ENCODE data around the gene PTGS1. TPM values are rescaled to one million over a fixed set of nuclear protein-coding genes. Genes with fewer than 3 reads are reported as not detected.

The PTGS1 gene
- total and polyA plus RNA-seq, 4 donors = 2.9 to 12.8 (median 5.0) TPM

DNA sequence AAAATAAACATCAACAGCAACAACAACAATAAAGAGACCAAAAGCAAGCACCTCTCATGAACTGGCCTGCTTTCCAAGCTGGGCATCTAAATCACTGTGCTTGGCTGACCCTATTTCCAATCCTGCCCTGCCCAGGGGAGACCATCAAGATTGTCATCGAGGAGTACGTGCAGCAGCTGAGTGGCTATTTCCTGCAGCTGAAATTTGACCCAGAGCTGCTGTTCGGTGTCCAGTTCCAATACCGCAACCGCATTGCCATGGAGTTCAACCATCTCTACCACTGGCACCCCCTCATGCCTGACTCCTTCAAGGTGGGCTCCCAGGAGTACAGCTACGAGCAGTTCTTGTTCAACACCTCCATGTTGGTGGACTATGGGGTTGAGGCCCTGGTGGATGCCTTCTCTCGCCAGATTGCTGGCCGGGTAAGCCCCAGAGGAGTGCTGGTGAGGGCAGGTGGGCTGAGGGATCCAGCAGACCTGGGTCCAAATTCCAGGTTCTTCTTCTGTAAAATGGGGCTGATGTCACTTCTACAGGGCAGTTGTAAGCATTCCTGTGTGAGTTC, 15.6 kb downstream of the PTGS1 start:
- TF ChIP-seq CTCF (IDR thresholded peaks at IDR 0.05; ENCODE audit: control extremely low read depth, extremely low read depth) = no peak
- WGBS, 2 donors = 94 to 96% methylated on average over 8 of the region's 8 CpGs
- no peak overlapping the region for H3K9ac ChIP-seq (ENCODE audit: insufficient read depth in 1 of 2, low read length in 2 of 2)

DNA sequence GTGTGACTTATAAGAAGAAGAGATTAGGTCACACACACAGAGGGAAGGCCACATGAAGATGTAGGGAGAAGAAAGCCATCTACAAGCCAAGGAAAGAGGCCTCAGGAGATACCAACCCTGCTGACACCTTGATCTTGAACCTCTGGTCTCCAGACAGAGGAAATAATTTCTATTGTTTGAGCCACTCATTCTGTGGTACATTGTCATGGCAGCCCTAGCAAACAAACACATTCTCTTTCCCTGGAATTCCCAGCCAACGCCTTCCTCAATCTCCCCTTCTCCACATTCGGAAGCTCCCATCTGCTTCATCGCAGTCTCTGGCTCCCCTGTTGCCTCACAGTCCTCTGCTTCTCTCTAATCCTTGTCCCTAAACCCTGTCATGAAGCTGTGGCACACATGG, 16.7 kb downstream of the PTGS1 start:
- no peaks in the 10 kb centered on the region for H3K36me3 ChIP-seq (ENCODE audit: control insufficient read depth in 4 of 4, insufficient read depth in 4 of 4, low read length in 4 of 4)
- H3K27ac ChIP-seq (ENCODE audit: low read depth in 1 of 2, low read length in 1 of 2) = no peak overlapping the region
- no peak overlapping the region for H3K4me3 ChIP-seq
- no peaks in the 10 kb centered on the region for H3K9me3 ChIP-seq (ENCODE audit: control insufficient read depth in 4 of 4, insufficient read depth in 3 of 4, low read length in 3 of 4)
- ATAC-seq (ENCODE audit: insufficient read depth, low FRiP score) (no peak), DNase-seq (no peak)
- H3K9ac ChIP-seq (ENCODE audit: insufficient read depth in 1 of 2, low read length in 2 of 2) = no peak overlapping the region
- 88 to 91% methylated on average over 3 of the region's 3 CpGs for WGBS, 2 donors
- H3K27me3 ChIP-seq (ENCODE audit: control insufficient read depth in 3 of 3, insufficient read depth in 3 of 3, low read length in 2 of 3) = no peaks in the 10 kb centered on the region
- no peaks in the 10 kb centered on the region for H3K4me1 ChIP-seq (ENCODE audit: control insufficient read depth in 5 of 5, insufficient read depth in 5 of 5, low read length in 5 of 5)
- TF ChIP-seq CTCF (IDR thresholded peaks at IDR 0.05; ENCODE audit: control extremely low read depth, extremely low read depth) = no peak

More for the DNA sequence above, 15.6 kb downstream of the PTGS1 start:
- Histone ChIP-seq H3K36me3 (ENCODE audit: control insufficient read depth in 4 of 4, insufficient read depth in 4 of 4, low read length in 4 of 4) (peaks cover 0 to 2% (median 0%) of the 10 kb centered on the region in 4 donors), H3K27me3 (ENCODE audit: control insufficient read depth in 3 of 3, insufficient read depth in 3 of 3, low read length in 2 of 3) (no peaks in the 10 kb centered on the region), H3K9me3 (ENCODE audit: control insufficient read depth in 4 of 4, insufficient read depth in 3 of 4, low read length in 3 of 4) (no peaks in the 10 kb centered on the region), H3K4me3 (no peak overlapping the region), H3K27ac (ENCODE audit: low read depth in 1 of 2, low read length in 1 of 2) (no peak overlapping the region), H3K4me1 (ENCODE audit: control insufficient read depth in 5 of 5, insufficient read depth in 5 of 5, low read length in 5 of 5) (no peaks in the 10 kb centered on the region)
- ATAC-seq (ENCODE audit: insufficient read depth, low FRiP score) (no peak), DNase-seq (no peak)

DNA sequence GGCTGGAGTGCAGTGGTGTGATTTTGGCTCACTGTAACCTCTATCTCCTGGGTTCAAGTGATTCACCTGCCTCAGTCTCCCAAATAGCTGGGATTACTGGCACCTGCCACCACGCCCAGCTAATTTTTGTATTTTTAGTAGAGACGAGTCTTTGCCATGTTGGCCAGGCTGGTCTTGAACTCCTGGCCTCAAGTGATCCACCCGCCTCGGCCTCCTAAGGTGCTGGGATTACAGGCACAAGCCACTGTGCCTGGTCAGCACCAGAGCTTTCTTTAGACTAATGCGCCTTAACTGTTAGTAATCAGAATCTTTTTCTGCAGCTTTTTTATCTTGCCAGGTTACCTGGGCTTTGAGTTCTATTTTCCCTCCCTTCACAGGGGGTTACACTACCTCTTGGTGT, 18.4 kb downstream of the PTGS1 start:
- no peaks in the 10 kb centered on the region for H3K36me3 ChIP-seq (ENCODE audit: control insufficient read depth in 4 of 4, insufficient read depth in 4 of 4, low read length in 4 of 4)
- no peaks in the 10 kb centered on the region for H3K27me3 ChIP-seq (ENCODE audit: control insufficient read depth in 3 of 3, insufficient read depth in 3 of 3, low read length in 2 of 3)
- DNase-seq (no peak), ATAC-seq (ENCODE audit: insufficient read depth, low FRiP score) (no peak)
- 96 to 97% methylated on average over 5 of the region's 5 CpGs for WGBS, 2 donors
- no peaks in the 10 kb centered on the region for H3K9me3 ChIP-seq (ENCODE audit: control insufficient read depth in 4 of 4, insufficient read depth in 3 of 4, low read length in 3 of 4)
- H3K4me1 ChIP-seq (ENCODE audit: control insufficient read depth in 5 of 5, insufficient read depth in 5 of 5, low read length in 5 of 5) = no peaks in the 10 kb centered on the region
- no peak for TF ChIP-seq CTCF (IDR thresholded peaks at IDR 0.05; ENCODE audit: control extremely low read depth, extremely low read depth)
- no peak overlapping the region for H3K9ac ChIP-seq (ENCODE audit: insufficient read depth in 1 of 2, low read length in 2 of 2)
- no peak overlapping the region for H3K27ac ChIP-seq (ENCODE audit: low read depth in 1 of 2, low read length in 1 of 2)
- H3K4me3 ChIP-seq = no peak overlapping the region
